Activated CD8-positive, alpha-beta memory T cell treated with anti-CD3 and anti-CD28 coated beads, Interleukin-2, amount 50 U/mL, for 48 hours (primary cell): Measurements from ENCODE around the gene DPH2.

Source experiments
- DNase-seq: peaks from one replicate; pipeline ENCODE4 v3.0.0-alpha.2; 2020

Gene DPH2

GRCh38 chr1:43945674-43946235 is 24.1 kb upstream of the DPH2 start:
- no peak for DNase-seq

DNA sequence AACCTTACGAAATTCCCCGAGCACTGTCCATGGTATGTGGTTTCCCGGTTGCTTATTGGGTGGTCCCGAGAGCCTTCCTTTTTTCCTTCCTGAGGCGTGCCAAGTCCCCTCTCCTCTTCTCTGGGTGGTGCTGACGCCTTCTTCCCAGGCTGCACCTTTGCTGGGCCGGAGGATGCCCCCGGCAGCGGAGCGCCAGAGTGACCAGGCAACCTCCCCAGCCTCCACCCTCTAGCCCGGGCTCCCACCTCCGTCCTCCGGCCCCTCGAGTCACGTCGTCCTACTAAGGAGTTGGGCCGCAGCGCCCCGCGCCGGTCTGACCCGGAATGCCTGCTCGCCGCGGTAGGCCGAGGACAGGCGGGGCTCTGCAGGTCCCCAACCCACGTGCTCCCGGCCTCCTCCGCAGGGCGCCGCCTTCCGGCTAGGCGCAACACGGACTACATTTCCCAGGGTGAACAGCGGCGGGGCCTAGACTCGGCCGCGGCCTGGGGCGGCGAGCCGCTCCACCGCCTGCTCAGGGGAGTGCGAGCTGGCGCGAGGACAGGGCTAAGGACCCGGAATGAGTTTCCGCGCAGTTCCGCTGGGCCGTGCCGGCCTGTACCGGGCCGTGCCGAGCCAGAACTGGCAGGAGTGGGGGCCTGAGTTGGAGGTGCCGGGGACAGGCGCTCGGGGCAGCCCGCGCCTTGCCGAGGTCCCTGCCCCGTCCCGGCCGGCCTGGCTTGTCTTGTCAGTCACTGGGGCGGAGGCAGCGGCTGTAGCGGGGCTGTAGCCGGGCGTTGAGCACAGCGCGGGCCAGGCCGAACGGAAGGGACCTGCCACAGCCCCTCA is 23.4 kb upstream of the DPH2 start, which contains the start of gene IPO13:
IPO13 (plus strand) TSS at position 715 of the 825 bp plus-strand sequence. CDS start 651 bp downstream, outside the sequence.
- DNase-seq = peak; percentile 95

- DNase-seq = no peak
These were observed 22.5 kb upstream of the DPH2 start for GRCh38 chr1:43947061-43947873.

GRCh38 chr1:43947874-43948437 is 21.9 kb upstream of the DPH2 start:
- DNase-seq = no peak

DNA sequence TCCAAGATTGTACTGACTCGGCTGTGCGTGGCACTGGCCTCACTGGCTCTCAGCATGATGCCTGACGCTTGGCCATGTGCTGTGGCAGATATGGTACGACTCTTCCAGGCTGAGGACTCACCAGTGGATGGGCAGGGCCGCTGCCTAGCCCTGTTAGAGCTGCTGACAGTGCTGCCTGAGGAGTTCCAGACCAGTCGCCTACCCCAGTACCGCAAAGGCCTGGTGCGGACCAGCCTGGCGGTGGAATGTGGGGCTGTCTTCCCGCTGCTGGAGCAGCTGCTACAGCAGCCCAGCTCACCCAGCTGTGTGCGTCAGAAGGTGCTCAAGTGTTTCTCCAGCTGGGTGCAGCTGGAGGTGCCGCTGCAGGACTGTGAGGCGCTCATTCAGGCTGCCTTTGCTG is 20.1 kb upstream of the DPH2 start:
- no peak for DNase-seq

GRCh38 chr1:43951021-43951985 is 18.5 kb upstream of the DPH2 start:
- no peak for DNase-seq

GRCh38 chr1:43952731-43953346 is 17.0 kb upstream of the DPH2 start:
- DNase-seq = no peak

- no peak for DNase-seq
These were observed 16.4 kb upstream of the DPH2 start for GRCh38 chr1:43953361-43953760.

- no peak for DNase-seq
These were observed 15.8 kb upstream of the DPH2 start for GRCh38 chr1:43954036-43954435.

DNA sequence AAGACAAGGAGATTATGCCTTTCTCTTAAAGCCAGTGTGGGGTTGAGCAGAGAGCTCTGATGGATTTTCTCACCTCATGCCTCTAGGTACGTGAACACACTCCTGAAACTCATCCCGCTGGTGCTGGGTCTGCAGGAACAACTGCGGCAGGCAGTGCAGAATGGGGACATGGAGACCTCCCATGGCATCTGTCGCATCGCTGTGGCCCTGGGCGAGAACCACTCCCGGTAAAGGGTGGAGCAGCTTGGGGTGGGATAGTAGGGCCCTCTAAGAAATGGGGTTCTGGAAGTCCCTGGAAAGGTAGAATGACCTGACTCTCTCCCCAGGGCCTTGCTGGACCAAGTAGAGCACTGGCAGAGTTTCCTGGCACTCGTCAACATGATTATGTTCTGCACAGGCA is 13.6 kb upstream of the DPH2 start:
- no peak for DNase-seq

DNA sequence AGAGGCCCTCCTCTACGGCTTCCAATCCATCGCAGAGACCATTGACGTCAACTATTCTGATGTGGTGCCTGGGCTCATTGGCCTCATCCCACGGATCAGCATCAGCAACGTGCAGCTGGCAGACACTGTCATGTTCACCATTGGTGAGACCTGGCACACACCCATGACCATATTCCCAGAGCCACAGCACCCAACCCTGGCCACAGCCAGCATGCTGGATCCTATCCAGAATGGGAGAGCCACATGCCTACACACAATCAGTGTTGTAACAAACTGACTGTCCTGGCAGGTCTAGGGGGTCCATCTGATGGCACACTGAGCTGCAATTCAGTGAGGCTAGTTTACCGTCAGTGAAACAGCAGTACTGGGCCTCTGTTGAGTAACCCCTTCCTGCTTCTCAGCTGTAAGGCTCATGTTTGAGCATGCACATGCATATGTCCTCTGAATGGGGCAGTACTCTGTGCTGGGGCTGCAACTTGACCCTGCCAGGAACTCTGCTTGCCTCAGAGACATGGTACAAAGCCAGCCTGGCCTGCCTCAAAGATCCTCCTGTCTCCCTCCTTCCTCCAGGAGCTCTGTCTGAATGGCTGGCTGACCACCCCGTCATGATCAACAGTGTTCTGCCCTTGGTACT is 12.3 kb upstream of the DPH2 start:
- DNase-seq = no peak

DNA sequence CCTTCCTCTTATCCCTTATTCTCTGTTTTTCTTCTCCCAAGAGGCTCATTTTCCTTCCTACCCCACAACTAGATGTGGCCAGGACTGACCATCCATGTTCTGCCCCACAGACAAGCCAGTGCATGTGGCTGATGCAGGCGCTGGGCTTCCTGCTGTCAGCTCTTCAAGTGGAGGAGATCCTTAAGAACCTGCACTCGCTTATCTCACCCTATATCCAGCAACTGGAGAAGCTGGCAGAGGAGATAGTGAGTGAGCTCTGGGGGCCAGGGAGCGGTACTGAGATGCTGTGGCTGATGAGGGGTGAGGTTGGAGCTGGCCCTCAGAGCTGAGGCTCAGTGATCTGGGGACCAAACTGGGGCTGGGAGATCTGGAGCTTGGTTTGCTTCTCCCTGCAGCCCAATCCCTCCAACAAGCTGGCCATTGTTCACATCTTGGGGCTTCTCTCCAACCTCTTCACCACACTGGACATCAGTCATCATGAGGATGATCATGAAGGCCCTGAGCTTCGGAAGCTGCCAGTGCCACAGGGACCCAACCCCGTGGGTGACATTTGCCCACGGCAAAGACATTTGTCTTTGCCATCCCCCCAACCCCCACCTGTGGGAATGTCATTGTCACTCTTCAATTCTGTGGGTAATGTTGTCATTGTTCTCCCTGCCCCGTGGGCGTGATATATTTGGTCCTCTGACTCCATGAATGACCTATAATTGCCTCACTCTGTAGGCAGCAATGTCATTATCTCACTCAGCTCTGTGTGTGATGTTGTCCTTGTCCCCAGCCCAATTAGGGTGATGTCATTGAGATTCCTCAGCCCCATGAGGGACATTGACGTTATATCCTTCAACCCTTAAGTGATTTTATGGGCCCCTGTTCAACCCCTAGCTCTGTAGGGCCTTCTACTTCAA is 11.2 kb upstream of the DPH2 start:
- no peak for DNase-seq

- DNase-seq = no peak
These were observed 9.0 kb upstream of the DPH2 start for GRCh38 chr1:43960798-43961197.

- DNase-seq = no peak
These were observed 8.1 kb upstream of the DPH2 start for GRCh38 chr1:43961692-43962091.

- no peak for DNase-seq
These were observed 7.5 kb upstream of the DPH2 start for GRCh38 chr1:43962324-43962723.

GRCh38 chr1:43963006-43963405 is 6.8 kb upstream of the DPH2 start:
- no peak for DNase-seq

DNA sequence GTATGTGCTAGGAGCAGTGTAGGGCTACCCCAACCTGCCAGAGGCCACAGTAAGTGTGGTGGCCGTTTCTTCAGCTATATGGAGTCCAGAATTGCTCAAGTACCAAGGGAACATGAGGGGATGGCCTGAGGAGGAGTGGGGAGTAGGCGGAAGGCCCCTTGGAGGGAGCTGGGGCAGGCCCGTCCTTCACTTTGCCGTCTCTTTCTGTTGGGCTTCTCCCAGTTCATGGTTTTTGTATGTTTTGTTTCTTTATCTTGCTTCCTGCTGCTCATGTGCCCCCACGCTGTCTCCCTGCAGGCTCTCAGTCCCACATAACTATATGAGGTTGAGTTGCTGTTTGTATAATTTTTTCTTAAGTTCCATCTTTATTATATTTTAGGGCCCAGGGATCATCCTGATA is 5.9 kb upstream of the DPH2 start:
- no peak for DNase-seq

DNA sequence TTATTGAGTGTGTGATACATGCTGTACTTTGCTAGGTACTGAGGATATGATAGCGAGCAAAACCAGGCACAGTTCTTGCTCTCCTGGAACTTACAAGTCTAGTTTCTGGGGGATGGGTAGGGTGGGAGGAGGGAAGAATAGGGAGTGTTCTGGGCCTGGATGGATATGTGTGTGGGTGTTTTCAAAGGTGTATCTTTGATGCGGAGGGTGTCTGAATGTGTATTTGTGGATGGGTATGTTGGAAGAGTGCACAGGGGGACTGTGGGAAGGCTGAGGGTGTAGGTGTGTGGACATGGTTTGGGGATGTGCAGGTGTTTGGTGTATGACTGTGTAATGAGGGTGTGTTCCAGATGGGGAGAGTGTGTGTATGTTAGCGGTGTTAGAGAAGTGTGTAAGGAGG is 4.5 kb upstream of the DPH2 start:
- no peak for DNase-seq

GRCh38 chr1:43968348-43968948 is 1.4 kb upstream of the DPH2 start:
- DNase-seq = no peak

DNA sequence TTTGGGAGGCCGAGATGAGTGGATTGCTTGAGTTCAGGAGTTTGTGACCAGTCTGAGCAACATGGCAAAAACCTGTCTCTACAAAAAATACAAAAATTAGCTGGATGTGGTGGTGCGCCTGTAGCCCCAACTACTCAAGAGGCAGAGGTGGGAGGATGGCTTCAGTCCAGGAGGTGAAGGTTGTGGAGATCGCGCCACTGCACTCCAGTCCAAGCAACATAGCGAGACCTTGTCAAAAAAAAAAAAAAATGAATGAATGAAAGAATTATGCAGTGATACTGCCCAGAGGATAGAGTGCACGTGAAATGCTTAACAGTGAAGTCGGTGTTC is 429 bp upstream of the DPH2 start:
- DNase-seq = no peak
